Mesothelial cell of epicardium (in vitro differentiated cells): ENCODE data around the gene AGO3. TPM values are rescaled to one million over a fixed set of nuclear protein-coding genes. Genes with fewer than 3 reads are reported as not detected.

Source experiments
- DNase-seq, 2 experiments: peaks; one replicate each; pipeline ENCODE4 v3.0.0; 2021; ENCODE audit warnings: low spot score in 2 of 2; ENCODE audit not compliant: unreplicated experiment in 2 of 2
- H3K27ac Mint-ChIP-seq: 2 replicates; pipeline ENCODE4 v1.8.0; 2021; ENCODE audit warnings: mixed read lengths
- H3K27me3 Mint-ChIP-seq: 2 replicates; pipeline ENCODE4 v1.8.0; 2021; ENCODE audit warnings: low read depth, mixed read lengths
- H3K36me3 Mint-ChIP-seq: 2 replicates; pipeline ENCODE4 v1.8.0; 2021; ENCODE audit warnings: mixed read lengths
- H3K4me1 Mint-ChIP-seq: 2 replicates; pipeline ENCODE4 v1.8.0; 2021; ENCODE audit warnings: mixed read lengths
- H3K4me3 Mint-ChIP-seq: 2 replicates; pipeline ENCODE4 v1.8.0; 2021; ENCODE audit warnings: mild to moderate bottlenecking, moderate library complexity, mixed read lengths
- H3K9me3 Mint-ChIP-seq: 2 replicates; pipeline ENCODE4 v1.8.0; 2021; ENCODE audit warnings: mixed read lengths
- CTCF ChIP-seq: fragments of 200-600 bp; sonication (generic); IDR thresholded peaks from one replicate; pipeline ENCODE4 v1.5.0; 2021; ENCODE audit warnings: antibody characterized with exemption; ENCODE audit not compliant: unreplicated experiment
- total RNA-seq: library from RNA; stranded (reverse); gene quantifications from 3 replicates; pipeline ENCODE4 v1.2.1, GENCODE V29; 2021

The AGO3 gene
- total RNA-seq, 1 donor from 2014 or later = 52.2 TPM

DNA sequence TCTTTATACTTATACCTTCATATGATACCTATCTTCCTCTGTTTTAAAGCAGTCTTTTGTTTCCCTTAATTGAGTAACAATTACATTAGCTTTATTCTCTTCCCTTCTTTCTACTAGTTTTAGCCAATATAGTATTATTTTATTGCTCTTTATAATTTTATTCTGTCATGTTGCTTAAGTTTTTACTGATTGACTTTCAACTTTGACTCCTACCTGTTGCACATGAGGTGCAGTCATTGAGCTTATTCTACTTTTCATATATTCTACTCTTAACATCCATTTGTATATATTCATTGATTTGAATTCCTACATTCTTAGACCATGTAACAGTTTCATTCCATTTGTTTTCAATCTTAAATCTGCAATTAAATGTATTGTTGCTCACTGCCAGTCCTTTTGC is 49.2 kb downstream of the AGO3 start:
- no peak for DNase-seq
- Mint-ChIP-seq H3K27me3 (no peaks in the 10 kb centered on the region), H3K4me3 (no peak overlapping the region), H3K27ac (no peak overlapping the region), H3K36me3 (peaks cover 33% of the 10 kb centered on the region), H3K9me3 (no peaks in the 10 kb centered on the region), H3K4me1 (no peaks in the 10 kb centered on the region)
- TF ChIP-seq CTCF = no peak

- Mint-ChIP-seq H3K27ac (no peak overlapping the region), H3K4me3 (no peak overlapping the region), H3K4me1 (no peaks in the 10 kb centered on the region), H3K27me3 (no peaks in the 10 kb centered on the region), H3K36me3 (peaks cover 32% of the 10 kb centered on the region), H3K9me3 (peaks cover 9% of the 10 kb centered on the region)
- TF ChIP-seq CTCF = no peak
- DNase-seq = no peak
These were observed 57.3 kb downstream of the AGO3 start for GRCh38 chr1:35988237-35988636.

DNA sequence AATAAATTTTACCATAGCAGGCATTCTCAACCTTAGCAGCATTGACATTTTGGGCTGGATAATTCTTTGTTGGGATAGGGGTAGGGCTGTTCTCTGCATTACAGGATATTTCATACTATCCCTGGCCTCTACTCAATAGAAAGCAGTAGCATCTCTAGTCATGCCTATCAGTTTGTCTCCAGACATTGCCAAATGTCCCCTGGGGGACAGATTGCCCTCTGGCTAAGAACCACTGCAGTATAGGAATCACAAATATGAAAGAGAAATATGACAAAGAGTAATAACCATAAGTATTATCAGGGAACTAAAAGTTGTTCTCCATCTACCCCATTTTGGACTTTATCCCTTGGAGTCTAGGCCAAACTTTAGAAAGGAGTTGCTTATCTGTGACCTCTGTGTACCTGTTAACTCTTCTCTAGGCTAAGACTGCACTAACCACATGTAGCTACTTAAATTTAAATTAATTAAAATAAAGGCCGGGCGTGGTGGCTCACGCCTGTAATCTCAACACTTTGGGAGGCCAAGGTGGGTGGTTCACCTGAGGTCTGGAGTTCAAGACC is 76.1 kb downstream of the AGO3 start:
- Mint-ChIP-seq H3K4me3 (no peak overlapping the region), H3K27ac (no peak overlapping the region), H3K36me3 (peaks cover 14% of the 10 kb centered on the region), H3K4me1 (peaks cover 9% of the 10 kb centered on the region), H3K9me3 (no peaks in the 10 kb centered on the region), H3K27me3 (no peaks in the 10 kb centered on the region)
- no peak for DNase-seq
- no peak for TF ChIP-seq CTCF

GRCh38 chr1:36007741-36008140 is 76.8 kb downstream of the AGO3 start:
- H3K27ac Mint-ChIP-seq = peak overlapping the region; percentile 89
- H3K9me3 Mint-ChIP-seq = no peaks in the 10 kb centered on the region
- peaks cover 9% of the 10 kb centered on the region for H3K4me1 Mint-ChIP-seq
- H3K27me3 Mint-ChIP-seq = no peaks in the 10 kb centered on the region
- DNase-seq = no peak
- no peak for TF ChIP-seq CTCF
- no peak overlapping the region for H3K4me3 Mint-ChIP-seq
- peaks cover 14% of the 10 kb centered on the region for H3K36me3 Mint-ChIP-seq

DNA sequence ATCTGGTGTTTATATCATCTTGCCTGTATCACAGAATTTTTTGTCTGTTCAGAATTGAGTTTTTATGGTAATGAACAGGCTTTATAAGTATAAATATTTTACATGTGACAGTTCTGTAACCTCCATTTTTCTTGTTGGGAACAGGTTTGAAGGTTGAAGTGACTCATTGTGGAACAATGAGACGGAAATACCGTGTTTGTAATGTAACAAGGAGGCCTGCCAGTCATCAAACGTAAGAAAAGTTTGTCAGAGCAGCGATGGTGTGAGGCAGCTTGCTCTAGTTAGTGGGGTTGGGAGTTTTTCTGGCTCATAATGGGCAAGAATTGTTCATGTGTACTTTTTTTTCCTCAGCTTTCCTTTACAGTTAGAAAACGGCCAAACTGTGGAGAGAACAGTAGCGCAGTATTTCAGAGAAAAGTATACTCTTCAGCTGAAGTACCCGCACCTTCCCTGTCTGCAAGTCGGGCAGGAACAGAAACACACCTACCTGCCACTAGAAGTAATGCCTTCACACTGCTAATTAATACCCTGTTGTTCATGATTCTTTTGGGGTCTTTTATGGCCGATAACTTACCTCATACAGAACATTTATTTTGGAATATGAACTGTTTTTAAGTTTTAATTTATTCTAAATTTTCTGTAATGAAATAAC is 77.8 kb downstream of the AGO3 start:
- no peak for DNase-seq
- Mint-ChIP-seq H3K4me3 (no peak overlapping the region), H3K27ac (peak overlapping the region; percentile 89), H3K9me3 (no peaks in the 10 kb centered on the region), H3K36me3 (peaks cover 20% of the 10 kb centered on the region), H3K27me3 (no peaks in the 10 kb centered on the region), H3K4me1 (peaks cover 9% of the 10 kb centered on the region)
- no peak for TF ChIP-seq CTCF
